GM12864 (cell line): ENCODE measurements around the gene DYRK3.

Source experiments
- DNase-seq: peaks from one replicate; pipeline ENCODE4 v3.0.0-alpha.2; 2011; ENCODE audit warnings: low read depth
- H3K4me3 ChIP-seq: 2 replicates; pipeline ENCODE4 v1.5.1; 2011; ENCODE audit warnings: mild to moderate bottlenecking, low read depth, low read length, control low read depth
- CTCF ChIP-seq: IDR thresholded peaks from 2 replicates; pipeline ENCODE4 v1.5.1; 2011; ENCODE audit warnings: low read depth, mild to moderate bottlenecking, moderate library complexity, low read length, control low read depth, inconsistent platforms; ENCODE audit errors: missing control alignments

Gene DYRK3

GRCh38 chr1:206674745-206675175 is 39.4 kb downstream of the DYRK3 start:
- no peak overlapping the region for H3K4me3 ChIP-seq
- DNase-seq, result no peak
- no peak for TF ChIP-seq CTCF

- no peak for DNase-seq
- H3K4me3 ChIP-seq, result no peak overlapping the region
- TF ChIP-seq CTCF, result no peak
These were observed 41.2 kb downstream of the DYRK3 start for GRCh38 chr1:206676499-206676898.

GRCh38 chr1:206678490-206678889 is 43.2 kb downstream of the DYRK3 start:
- H3K4me3 ChIP-seq, result no peak overlapping the region
- DNase-seq, result no peak
- TF ChIP-seq CTCF, result no peak

GRCh38 chr1:206679738-206680211 is 44.4 kb downstream of the DYRK3 start:
- no peak overlapping the region for H3K4me3 ChIP-seq
- no peak for TF ChIP-seq CTCF
- peak; percentile 75 for DNase-seq

- TF ChIP-seq CTCF, result no peak
- H3K4me3 ChIP-seq, result no peak overlapping the region
- DNase-seq, result no peak
These were observed 44.9 kb downstream of the DYRK3 start for GRCh38 chr1:206680279-206680678.

GRCh38 chr1:206681359-206681758 is 46.0 kb downstream of the DYRK3 start:
- no peak for TF ChIP-seq CTCF
- no peak for DNase-seq
- no peak overlapping the region for H3K4me3 ChIP-seq

GRCh38 chr1:206682111-206682510 is 46.8 kb downstream of the DYRK3 start:
- TF ChIP-seq CTCF, result no peak
- no peak overlapping the region for H3K4me3 ChIP-seq
- no peak for DNase-seq
